ENCODE data around the gene LRRN3. TPM values are rescaled to one million over a fixed set of nuclear protein-coding genes. Genes with fewer than 3 reads are reported as not detected.

Gene LRRN3
- total and polyA plus RNA-seq, 2 experiments from 2014 or later, result 0.40 TPM; not detected in 1

GRCh38 chr7:111098926-111099250 is 8.0 kb downstream of the LRRN3 start (continued):
- TF ChIP-seq, protein P1, sequence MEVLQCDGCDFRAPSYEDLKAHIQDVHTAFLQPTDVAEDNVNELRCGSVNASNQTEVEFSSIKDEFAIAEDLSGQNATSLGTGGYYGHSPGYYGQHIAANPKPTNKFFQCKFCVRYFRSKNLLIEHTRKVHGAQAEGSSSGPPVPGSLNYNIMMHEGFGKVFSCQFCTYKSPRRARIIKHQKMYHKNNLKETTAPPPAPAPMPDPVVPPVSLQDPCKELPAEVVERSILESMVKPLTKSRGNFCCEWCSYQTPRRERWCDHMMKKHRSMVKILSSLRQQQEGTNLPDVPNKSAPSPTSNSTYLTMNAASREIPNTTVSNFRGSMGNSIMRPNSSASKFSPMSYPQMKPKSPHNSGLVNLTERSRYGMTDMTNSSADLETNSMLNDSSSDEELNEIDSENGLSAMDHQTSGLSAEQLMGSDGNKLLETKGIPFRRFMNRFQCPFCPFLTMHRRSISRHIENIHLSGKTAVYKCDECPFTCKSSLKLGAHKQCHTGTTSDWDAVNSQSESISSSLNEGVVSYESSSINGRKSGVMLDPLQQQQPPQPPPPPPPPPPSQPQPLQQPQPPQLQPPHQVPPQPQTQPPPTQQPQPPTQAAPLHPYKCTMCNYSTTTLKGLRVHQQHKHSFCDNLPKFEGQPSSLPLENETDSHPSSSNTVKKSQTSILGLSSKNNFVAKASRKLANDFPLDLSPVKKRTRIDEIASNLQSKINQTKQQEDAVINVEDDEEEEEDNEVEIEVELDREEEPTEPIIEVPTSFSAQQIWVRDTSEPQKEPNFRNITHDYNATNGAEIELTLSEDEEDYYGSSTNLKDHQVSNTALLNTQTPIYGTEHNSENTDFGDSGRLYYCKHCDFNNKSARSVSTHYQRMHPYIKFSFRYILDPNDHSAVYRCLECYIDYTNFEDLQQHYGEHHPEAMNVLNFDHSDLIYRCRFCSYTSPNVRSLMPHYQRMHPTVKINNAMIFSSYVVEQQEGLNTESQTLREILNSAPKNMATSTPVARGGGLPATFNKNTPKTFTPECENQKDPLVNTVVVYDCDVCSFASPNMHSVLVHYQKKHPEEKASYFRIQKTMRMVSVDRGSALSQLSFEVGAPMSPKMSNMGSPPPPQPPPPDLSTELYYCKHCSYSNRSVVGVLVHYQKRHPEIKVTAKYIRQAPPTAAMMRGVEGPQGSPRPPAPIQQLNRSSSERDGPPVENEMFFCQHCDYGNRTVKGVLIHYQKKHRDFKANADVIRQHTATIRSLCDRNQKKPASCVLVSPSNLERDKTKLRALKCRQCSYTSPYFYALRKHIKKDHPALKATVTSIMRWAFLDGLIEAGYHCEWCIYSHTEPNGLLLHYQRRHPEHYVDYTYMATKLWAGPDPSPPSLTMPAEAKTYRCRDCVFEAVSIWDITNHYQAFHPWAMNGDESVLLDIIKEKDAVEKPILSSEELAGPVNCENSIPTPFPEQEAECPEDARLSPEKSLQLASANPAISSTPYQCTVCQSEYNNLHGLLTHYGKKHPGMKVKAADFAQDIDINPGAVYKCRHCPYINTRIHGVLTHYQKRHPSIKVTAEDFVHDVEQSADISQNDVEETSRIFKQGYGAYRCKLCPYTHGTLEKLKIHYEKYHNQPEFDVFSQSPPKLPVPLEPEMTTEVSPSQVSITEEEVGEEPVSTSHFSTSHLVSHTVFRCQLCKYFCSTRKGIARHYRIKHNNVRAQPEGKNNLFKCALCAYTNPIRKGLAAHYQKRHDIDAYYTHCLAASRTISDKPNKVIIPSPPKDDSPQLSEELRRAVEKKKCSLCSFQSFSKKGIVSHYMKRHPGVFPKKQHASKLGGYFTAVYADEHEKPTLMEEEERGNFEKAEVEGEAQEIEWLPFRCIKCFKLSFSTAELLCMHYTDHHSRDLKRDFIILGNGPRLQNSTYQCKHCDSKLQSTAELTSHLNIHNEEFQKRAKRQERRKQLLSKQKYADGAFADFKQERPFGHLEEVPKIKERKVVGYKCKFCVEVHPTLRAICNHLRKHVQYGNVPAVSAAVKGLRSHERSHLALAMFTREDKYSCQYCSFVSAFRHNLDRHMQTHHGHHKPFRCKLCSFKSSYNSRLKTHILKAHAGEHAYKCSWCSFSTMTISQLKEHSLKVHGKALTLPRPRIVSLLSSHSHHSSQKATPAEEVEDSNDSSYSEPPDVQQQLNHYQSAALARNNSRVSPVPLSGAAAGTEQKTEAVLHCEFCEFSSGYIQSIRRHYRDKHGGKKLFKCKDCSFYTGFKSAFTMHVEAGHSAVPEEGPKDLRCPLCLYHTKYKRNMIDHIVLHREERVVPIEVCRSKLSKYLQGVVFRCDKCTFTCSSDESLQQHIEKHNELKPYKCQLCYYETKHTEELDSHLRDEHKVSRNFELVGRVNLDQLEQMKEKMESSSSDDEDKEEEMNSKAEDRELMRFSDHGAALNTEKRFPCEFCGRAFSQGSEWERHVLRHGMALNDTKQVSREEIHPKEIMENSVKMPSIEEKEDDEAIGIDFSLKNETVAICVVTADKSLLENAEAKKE (CRISPR knock-in tag; IDR thresholded peaks at IDR 0.05), result no peak

DNA sequence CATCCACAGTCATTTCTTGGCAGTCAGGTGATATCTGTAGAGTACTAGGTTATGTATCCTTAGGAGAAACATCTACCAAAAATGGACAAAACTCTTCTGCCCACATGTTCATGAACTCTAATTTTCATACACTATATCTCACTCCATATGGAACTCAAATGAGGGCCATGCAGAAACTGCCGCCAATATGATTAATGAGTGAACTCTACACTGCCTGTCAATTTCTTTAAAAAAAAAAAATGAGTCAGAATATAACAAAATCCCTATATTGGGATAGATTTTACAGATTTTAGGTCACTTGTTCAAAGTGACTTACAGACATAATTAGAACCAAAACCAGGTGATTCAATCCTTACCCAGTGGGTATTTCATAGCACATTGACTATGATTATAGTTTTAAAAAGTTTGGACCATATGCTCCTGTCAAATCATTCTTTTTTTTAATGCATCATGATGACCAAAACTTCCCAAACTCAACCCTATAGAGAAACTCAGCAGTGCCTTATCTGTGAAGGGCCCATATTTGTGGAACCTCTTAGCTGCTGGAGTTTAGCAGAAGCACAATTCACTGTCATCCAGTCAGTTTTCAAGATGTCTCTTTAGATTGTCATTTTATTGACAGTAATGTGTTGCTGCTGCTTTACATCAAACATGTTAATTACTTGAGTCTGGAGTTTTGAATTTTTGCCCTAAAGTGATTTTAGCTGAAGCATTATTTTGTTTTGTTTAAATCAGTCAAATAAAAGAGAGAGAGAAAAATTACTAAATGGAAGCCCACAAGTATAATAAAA is 11.1 kb downstream of the LRRN3 start:
- peaks cover 43% of the 10 kb centered on the region for H3K4me1 Mint-ChIP-seq
- no peaks in the 10 kb centered on the region for H3K79me2 ChIP-seq (replicated peaks; ENCODE audit: insufficient read depth)
- no peaks in the 10 kb centered on the region for H4K20me1 ChIP-seq (replicated peaks; ENCODE audit: insufficient read depth)
- DNase-seq (ENCODE audit: low spot score) (no peak), ATAC-seq (no peak)
- no peak overlapping the region for H3K4me2 ChIP-seq
- H3K9me2 ChIP-seq (ENCODE audit: insufficient read depth), result no peaks in the 10 kb centered on the region
- H3K27ac ChIP-seq (ENCODE audit: low read depth), result no peak overlapping the region
- H3K27me3 ChIP-seq (ENCODE audit: insufficient read depth), result no peaks in the 10 kb centered on the region
- H2AFZ ChIP-seq, result no peak overlapping the region
- no peaks in the 10 kb centered on the region for H3K27me3 Mint-ChIP-seq (ENCODE audit: insufficient read depth, low read depth, poor library complexity)
- H3K9me3 Mint-ChIP-seq, result no peaks in the 10 kb centered on the region
- no peak overlapping the region for H3K27ac Mint-ChIP-seq
- no peaks in the 10 kb centered on the region for H3K36me3 Mint-ChIP-seq (ENCODE audit: low read depth)
- H3K4me3 Mint-ChIP-seq, result no peak overlapping the region
- no peak overlapping the region for H3K4me3 ChIP-seq
- no peaks in the 10 kb centered on the region for H3F3A ChIP-seq (replicated peaks; ENCODE audit: low read depth)
- H3K36me3 ChIP-seq (ENCODE audit: insufficient read depth), result no peaks in the 10 kb centered on the region
- H3K4me1 ChIP-seq (ENCODE audit: insufficient read depth), result peaks cover 39% of the 10 kb centered on the region
- TF ChIP-seq EZH2phosphoT487 (IDR thresholded peaks at IDR 0.05; ENCODE audit: unreplicated experiment) (no peak), EZH2 (IDR thresholded peaks at IDR 0.05; ENCODE audit: low read depth, unreplicated experiment) (no peak), ZNF114 (CRISPR knock-in tag; IDR thresholded peaks at IDR 0.05) (no peak)
- TF ChIP-seq, protein P2, sequence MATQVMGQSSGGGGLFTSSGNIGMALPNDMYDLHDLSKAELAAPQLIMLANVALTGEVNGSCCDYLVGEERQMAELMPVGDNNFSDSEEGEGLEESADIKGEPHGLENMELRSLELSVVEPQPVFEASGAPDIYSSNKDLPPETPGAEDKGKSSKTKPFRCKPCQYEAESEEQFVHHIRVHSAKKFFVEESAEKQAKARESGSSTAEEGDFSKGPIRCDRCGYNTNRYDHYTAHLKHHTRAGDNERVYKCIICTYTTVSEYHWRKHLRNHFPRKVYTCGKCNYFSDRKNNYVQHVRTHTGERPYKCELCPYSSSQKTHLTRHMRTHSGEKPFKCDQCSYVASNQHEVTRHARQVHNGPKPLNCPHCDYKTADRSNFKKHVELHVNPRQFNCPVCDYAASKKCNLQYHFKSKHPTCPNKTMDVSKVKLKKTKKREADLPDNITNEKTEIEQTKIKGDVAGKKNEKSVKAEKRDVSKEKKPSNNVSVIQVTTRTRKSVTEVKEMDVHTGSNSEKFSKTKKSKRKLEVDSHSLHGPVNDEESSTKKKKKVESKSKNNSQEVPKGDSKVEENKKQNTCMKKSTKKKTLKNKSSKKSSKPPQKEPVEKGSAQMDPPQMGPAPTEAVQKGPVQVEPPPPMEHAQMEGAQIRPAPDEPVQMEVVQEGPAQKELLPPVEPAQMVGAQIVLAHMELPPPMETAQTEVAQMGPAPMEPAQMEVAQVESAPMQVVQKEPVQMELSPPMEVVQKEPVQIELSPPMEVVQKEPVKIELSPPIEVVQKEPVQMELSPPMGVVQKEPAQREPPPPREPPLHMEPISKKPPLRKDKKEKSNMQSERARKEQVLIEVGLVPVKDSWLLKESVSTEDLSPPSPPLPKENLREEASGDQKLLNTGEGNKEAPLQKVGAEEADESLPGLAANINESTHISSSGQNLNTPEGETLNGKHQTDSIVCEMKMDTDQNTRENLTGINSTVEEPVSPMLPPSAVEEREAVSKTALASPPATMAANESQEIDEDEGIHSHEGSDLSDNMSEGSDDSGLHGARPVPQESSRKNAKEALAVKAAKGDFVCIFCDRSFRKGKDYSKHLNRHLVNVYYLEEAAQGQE (IDR thresholded peaks at IDR 0.05; ENCODE audit: unreplicated experiment), result no peak

Measured in GM23338 (cell line).